Mesenchymal stem cell (in vitro differentiated cells and primary cell): ENCODE data around the gene TOMM20.

ENCODE experiments used
- DNase-seq: peaks from one replicate; pipeline ENCODE4 v3.0.0-alpha.2; 2013
- H2AFZ ChIP-seq: one replicate; pipeline ENCODE4 v1.6.1; 2013; ENCODE audit warnings: low read depth, mild to moderate bottlenecking, control low read depth, inconsistent platforms, low read length, moderate library complexity
- H2AK5ac ChIP-seq: 2 replicates; pipeline ENCODE4 v1.6.1; 2013; ENCODE audit warnings: low read length, moderate library complexity, mild to moderate bottlenecking, inconsistent platforms; ENCODE audit not compliant: severe bottlenecking
- H2BK120ac ChIP-seq: one replicate; pipeline ENCODE4 v1.6.1; 2013; ENCODE audit warnings: low read depth, mild to moderate bottlenecking, inconsistent platforms, low read length, moderate library complexity
- H2BK12ac ChIP-seq, 2 experiments: one replicate each; pipeline ENCODE4 v1.6.1; 2013; ENCODE audit warnings: inconsistent platforms in 2 of 2, low read length in 2 of 2, mild to moderate bottlenecking in 2 of 2, moderate library complexity in 2 of 2, control low read depth in 1 of 2
- H2BK15ac ChIP-seq: one replicate; pipeline ENCODE4 v1.6.1; 2013; ENCODE audit warnings: mild to moderate bottlenecking, low read depth, inconsistent platforms; ENCODE audit not compliant: poor library complexity, severe bottlenecking
- H2BK5ac ChIP-seq: 2 replicates; pipeline ENCODE4 v1.6.1; 2013; ENCODE audit warnings: low read depth, mild to moderate bottlenecking, low read length, control low read depth, inconsistent platforms; ENCODE audit not compliant: poor library complexity, severe bottlenecking
- H3K14ac ChIP-seq, 2 experiments: one replicate each; pipeline ENCODE4 v1.6.1; 2013; ENCODE audit warnings: inconsistent platforms in 2 of 2, low read length in 2 of 2, control low read depth in 1 of 2, mild to moderate bottlenecking in 1 of 2, moderate library complexity in 1 of 2
- H3K18ac ChIP-seq, 2 experiments: one replicate each; pipeline ENCODE4 v1.6.1; 2013; ENCODE audit warnings: inconsistent platforms in 2 of 2, low read length in 2 of 2, control low read depth in 1 of 2, low read depth in 1 of 2, mild to moderate bottlenecking in 1 of 2
- H3K23ac ChIP-seq, 2 experiments: one replicate each; pipeline ENCODE4 v1.6.1; 2013; ENCODE audit warnings: inconsistent platforms in 2 of 2, low read length in 2 of 2, mild to moderate bottlenecking in 2 of 2, moderate library complexity in 2 of 2, control low read depth in 1 of 2
- H3K27ac ChIP-seq: 2 replicates; pipeline ENCODE4 v1.5.1; 2013; ENCODE audit warnings: mild to moderate bottlenecking, moderate library complexity, low read length, control low read depth, inconsistent platforms; ENCODE audit not compliant: poor library complexity, severe bottlenecking
- H3K27me3 ChIP-seq, 2 experiments: 2 replicates each; pipeline versions ENCODE4 v1.6.1 to v1.7.0; 2013; ENCODE audit warnings: low read length in 2 of 2, mild to moderate bottlenecking in 2 of 2, moderate library complexity in 2 of 2, control low read depth in 1 of 2, inconsistent platforms in 1 of 2; ENCODE audit not compliant: control insufficient read depth in 1 of 2, insufficient read depth in 1 of 2
- H3K36me3 ChIP-seq, 2 experiments: 2 replicates each; pipeline versions ENCODE4 v1.6.1 to v1.7.0; 2013; ENCODE audit warnings: low read length in 2 of 2, control low read depth in 1 of 2, inconsistent platforms in 1 of 2, low read depth in 1 of 2, mild to moderate bottlenecking in 1 of 2; ENCODE audit not compliant: insufficient read depth in 2 of 2, control insufficient read depth in 1 of 2
- H3K4ac ChIP-seq, 2 experiments: one replicate each; pipeline ENCODE4 v1.6.1; 2013; ENCODE audit warnings: inconsistent platforms in 2 of 2, low read length in 2 of 2, mild to moderate bottlenecking in 2 of 2, moderate library complexity in 2 of 2, control low read depth in 1 of 2, low read depth in 1 of 2
- H3K4me1 ChIP-seq: 2 replicates; pipeline ENCODE4 v1.6.1; 2013; ENCODE audit warnings: low read depth, low read length, control low read depth; ENCODE audit not compliant: control insufficient read depth, insufficient read depth
- H3K4me2 ChIP-seq: 2 replicates; pipeline ENCODE4 v1.6.1; 2013; ENCODE audit warnings: low read length, mild to moderate bottlenecking, inconsistent platforms; ENCODE audit not compliant: poor library complexity, severe bottlenecking
- H3K4me3 ChIP-seq, 2 experiments: 2 replicates each; pipeline versions ENCODE4 v1.5.1 to v1.7.0; 2013; ENCODE audit warnings: low read length in 2 of 2, mild to moderate bottlenecking in 2 of 2, control low read depth in 1 of 2, low read depth in 1 of 2; ENCODE audit not compliant: insufficient read depth in 1 of 2
- H3K79me1 ChIP-seq: replicated peaks from 2 replicates; pipeline ENCODE4 v1.6.1; 2013; ENCODE audit warnings: mild to moderate bottlenecking, control low read depth, low read length, inconsistent platforms; ENCODE audit not compliant: poor library complexity, severe bottlenecking
- H3K9ac ChIP-seq: 2 replicates; pipeline ENCODE4 v1.7.0; 2013; ENCODE audit warnings: mild to moderate bottlenecking, low read length, moderate library complexity
- H3K9me3 ChIP-seq: 2 replicates; pipeline ENCODE4 v1.7.0; 2013; ENCODE audit warnings: mild to moderate bottlenecking, low read length; ENCODE audit not compliant: control insufficient read depth
- H4K8ac ChIP-seq: one replicate; pipeline ENCODE4 v1.6.1; 2013; ENCODE audit warnings: inconsistent platforms, mild to moderate bottlenecking, low read length, moderate library complexity
- H4K91ac ChIP-seq: one replicate; pipeline ENCODE4 v1.6.1; 2013; ENCODE audit warnings: mild to moderate bottlenecking, low read length, inconsistent platforms
- whole genome bisulfite sequencing: methylation state at CpG from one replicate; pipeline ENCODE4 v1.1.7; 2013; ENCODE audit warnings: mixed read lengths; 5-methylcytosine and 5-hydroxymethylcytosine counted together

TOMM20 gene

DNA sequence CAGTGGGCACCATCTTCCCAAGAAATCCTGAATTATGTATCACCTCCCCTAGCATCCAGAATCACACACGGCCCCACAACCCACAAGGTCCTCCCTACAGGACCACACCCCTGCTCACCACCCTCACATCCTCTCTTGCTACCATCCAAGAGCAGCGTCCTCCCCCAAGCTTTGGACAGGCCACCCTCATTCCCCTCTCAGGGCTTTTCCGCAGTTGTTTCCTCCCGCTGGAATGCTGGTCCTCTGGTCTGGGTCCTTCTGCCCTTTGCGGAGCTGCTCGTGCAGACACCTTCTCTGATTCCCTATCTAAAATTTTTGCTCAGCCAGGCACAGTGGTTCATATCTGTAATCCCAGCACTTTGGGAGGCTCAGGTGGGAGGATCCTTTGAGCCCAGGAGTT lies 56.5 kb downstream of the TOMM20 start:
- no peak overlapping the region for H2BK5ac ChIP-seq
- H2AK5ac ChIP-seq = no peak overlapping the region
- H3K36me3 ChIP-seq = no peaks in the 10 kb centered on the region
- peak overlapping the region in 1 of 2 experiments; percentile 14 for H3K4ac ChIP-seq
- no peak overlapping the region for H3K23ac ChIP-seq
- H3K4me3 ChIP-seq = no peak overlapping the region
- no peak overlapping the region for H4K8ac ChIP-seq
- H3K27ac ChIP-seq = no peak overlapping the region
- H3K18ac ChIP-seq = no peak overlapping the region
- no peak overlapping the region for H2AFZ ChIP-seq
- no peaks in the 10 kb centered on the region for H3K27me3 ChIP-seq
- peaks cover 41% of the 10 kb centered on the region for H3K4me1 ChIP-seq
- no peak overlapping the region for H3K4me2 ChIP-seq
- H4K91ac ChIP-seq = no peak overlapping the region
- no peak overlapping the region for H3K9ac ChIP-seq
- peak overlapping the region; percentile 12 for H2BK15ac ChIP-seq
- H3K79me1 ChIP-seq = no peaks in the 10 kb centered on the region
- no peak overlapping the region for H2BK120ac ChIP-seq
- H3K14ac ChIP-seq = no peak overlapping the region
- DNase-seq = no peak
- H3K9me3 ChIP-seq = no peaks in the 10 kb centered on the region
- WGBS = 93% methylated on average over 6 of the region's 6 CpGs
- peak overlapping the region; percentile 33 to 90 for H2BK12ac ChIP-seq

DNA sequence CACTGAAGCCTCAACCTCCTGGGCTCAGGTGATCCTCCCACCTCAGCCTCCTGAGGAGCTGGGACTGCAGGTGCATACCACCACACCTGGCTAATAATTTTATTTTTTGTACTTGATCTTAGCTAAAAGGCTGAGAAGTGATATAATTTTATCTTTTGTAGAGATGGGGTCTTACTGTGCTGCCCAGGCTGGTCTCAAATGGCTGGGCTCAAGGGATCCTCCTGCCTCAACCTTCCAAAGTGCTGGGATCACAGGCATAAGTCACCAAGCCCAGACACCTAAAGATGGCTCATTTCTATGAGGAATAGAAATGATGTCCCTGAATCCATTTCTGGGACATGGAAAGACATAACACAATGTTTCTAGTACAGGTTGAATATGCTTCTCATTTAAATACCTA lies 57.8 kb downstream of the TOMM20 start:
- Histone ChIP-seq H3K4me1 (peaks cover 37% of the 10 kb centered on the region), H2BK15ac (no peak overlapping the region), H3K18ac (no peak overlapping the region), H4K91ac (no peak overlapping the region), H3K4ac (no peak overlapping the region), H2BK120ac (no peak overlapping the region), H2AFZ (no peak overlapping the region), H3K27me3 (no peaks in the 10 kb centered on the region), H3K9me3 (no peaks in the 10 kb centered on the region), H3K27ac (no peak overlapping the region), H2BK12ac (no peak overlapping the region), H3K9ac (no peak overlapping the region), H3K36me3 (no peaks in the 10 kb centered on the region), H3K4me3 (no peak overlapping the region), H2AK5ac (no peak overlapping the region), H3K79me1 (no peaks in the 10 kb centered on the region), H3K14ac (no peak overlapping the region), H2BK5ac (no peak overlapping the region), H3K23ac (no peak overlapping the region), H3K4me2 (no peak overlapping the region), H4K8ac (no peak overlapping the region)
- DNase-seq = no peak

- Histone ChIP-seq H2BK120ac (no peak overlapping the region), H3K4me2 (no peak overlapping the region)
Measured at GRCh38 chr1:235069577-235070563, 58.8 kb downstream of the TOMM20 start.

DNA sequence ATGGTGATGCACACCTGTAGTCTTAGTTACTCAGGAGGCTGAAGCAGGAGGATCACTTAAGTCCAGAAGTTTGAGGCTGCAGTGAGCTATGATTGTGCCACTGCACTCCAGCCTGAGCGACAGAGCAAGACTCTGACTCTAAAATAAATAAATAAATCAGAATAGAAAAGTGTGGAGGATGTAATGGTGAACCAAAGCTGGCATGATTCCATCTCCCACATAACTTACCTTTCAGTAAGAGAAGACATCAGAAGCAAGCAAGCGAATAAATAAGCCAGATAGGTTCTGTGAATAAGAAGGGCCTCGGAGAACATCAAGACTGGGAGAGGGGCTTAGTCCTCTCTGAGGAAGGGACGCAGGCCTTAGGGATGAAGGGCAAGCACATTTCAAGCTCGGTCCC lies 59.5 kb downstream of the TOMM20 start:
- H2AK5ac ChIP-seq = no peak overlapping the region
- peak overlapping the region; percentile 55 for H3K9ac ChIP-seq
- H3K4me1 ChIP-seq = peaks cover 27% of the 10 kb centered on the region
- H3K27ac ChIP-seq = no peak overlapping the region
- no peak overlapping the region for H2BK120ac ChIP-seq
- no peak overlapping the region for H2BK5ac ChIP-seq
- H4K91ac ChIP-seq = peak overlapping the region; percentile 44
- H3K9me3 ChIP-seq = no peaks in the 10 kb centered on the region
- no peak overlapping the region for H3K14ac ChIP-seq
- H3K36me3 ChIP-seq = no peaks in the 10 kb centered on the region
- H3K79me1 ChIP-seq = no peaks in the 10 kb centered on the region
- WGBS = 90% methylated on average over 4 of the region's 5 CpGs
- H3K4me3 ChIP-seq = no peak overlapping the region
- peak overlapping the region; percentile 29 for H2BK15ac ChIP-seq
- no peak overlapping the region for H3K4me2 ChIP-seq
- no peak overlapping the region for H2AFZ ChIP-seq
- peak overlapping the region in 1 of 2 experiments; percentile 66 for H2BK12ac ChIP-seq
- H3K4ac ChIP-seq = peak overlapping the region in 1 of 2 experiments; percentile 15
- H3K23ac ChIP-seq = no peak overlapping the region
- H4K8ac ChIP-seq = no peak overlapping the region
- no peak for DNase-seq
- peak overlapping the region in 1 of 2 experiments; percentile 54 for H3K18ac ChIP-seq
- H3K27me3 ChIP-seq = no peaks in the 10 kb centered on the region

More at GRCh38 chr1:235069577-235070563, 58.8 kb downstream of the TOMM20 start:
- H2BK12ac ChIP-seq = peak overlapping the region in 1 of 2 experiments; percentile 66
- no peaks in the 10 kb centered on the region for H3K27me3 ChIP-seq
- H2AK5ac ChIP-seq = no peak overlapping the region
- peak overlapping the region; percentile 58 for H4K91ac ChIP-seq
- H3K18ac ChIP-seq = peak overlapping the region in 1 of 2 experiments; percentile 54
- no peak overlapping the region for H3K27ac ChIP-seq
- no peaks in the 10 kb centered on the region for H3K36me3 ChIP-seq
- no peak overlapping the region for H2BK5ac ChIP-seq
- H3K4ac ChIP-seq = peak overlapping the region in 1 of 2 experiments; percentile 15
- DNase-seq = peak; percentile 87
- H2BK15ac ChIP-seq = peak overlapping the region; percentile 29
- peaks cover 31% of the 10 kb centered on the region for H3K4me1 ChIP-seq
- no peak overlapping the region for H2AFZ ChIP-seq
- H3K23ac ChIP-seq = no peak overlapping the region
- H3K9ac ChIP-seq = peak overlapping the region; percentile 55
- WGBS = 72% methylated on average over 34 of the region's 34 CpGs
- H3K4me3 ChIP-seq = no peak overlapping the region
- peak overlapping the region in 1 of 2 experiments; percentile 29 for H3K14ac ChIP-seq
- H4K8ac ChIP-seq = peak overlapping the region; percentile 59
- no peaks in the 10 kb centered on the region for H3K79me1 ChIP-seq
- H3K9me3 ChIP-seq = no peaks in the 10 kb centered on the region
